T-helper 1 cell treated with Interleukin-12 subunit alpha and Interleukin-12 subunit beta and Interleukin-4 antibody, amounts not matched to agents 30 ng/mL and 1 ng/mL, for 36 hours (primary cell): ENCODE results near the gene PRKAG1. TPM values are rescaled to one million over a fixed set of nuclear protein-coding genes. Genes with fewer than 3 reads are reported as not detected.

Experiments used
- intact Hi-C: fragments of 100-400 bp; cut with micrococcal nuclease; formaldehyde crosslinking; loops from one replicate; pipeline ENCODE4 v1.15.1; 2024
- total RNA-seq: library from RNA; stranded (reverse); gene quantifications from 2 replicates; pipeline ENCODE4 v1.2.3, GENCODE V29; 2022

Gene PRKAG1
- total RNA-seq, 1 donor from 2014 or later, result 74.8 TPM

DNA sequence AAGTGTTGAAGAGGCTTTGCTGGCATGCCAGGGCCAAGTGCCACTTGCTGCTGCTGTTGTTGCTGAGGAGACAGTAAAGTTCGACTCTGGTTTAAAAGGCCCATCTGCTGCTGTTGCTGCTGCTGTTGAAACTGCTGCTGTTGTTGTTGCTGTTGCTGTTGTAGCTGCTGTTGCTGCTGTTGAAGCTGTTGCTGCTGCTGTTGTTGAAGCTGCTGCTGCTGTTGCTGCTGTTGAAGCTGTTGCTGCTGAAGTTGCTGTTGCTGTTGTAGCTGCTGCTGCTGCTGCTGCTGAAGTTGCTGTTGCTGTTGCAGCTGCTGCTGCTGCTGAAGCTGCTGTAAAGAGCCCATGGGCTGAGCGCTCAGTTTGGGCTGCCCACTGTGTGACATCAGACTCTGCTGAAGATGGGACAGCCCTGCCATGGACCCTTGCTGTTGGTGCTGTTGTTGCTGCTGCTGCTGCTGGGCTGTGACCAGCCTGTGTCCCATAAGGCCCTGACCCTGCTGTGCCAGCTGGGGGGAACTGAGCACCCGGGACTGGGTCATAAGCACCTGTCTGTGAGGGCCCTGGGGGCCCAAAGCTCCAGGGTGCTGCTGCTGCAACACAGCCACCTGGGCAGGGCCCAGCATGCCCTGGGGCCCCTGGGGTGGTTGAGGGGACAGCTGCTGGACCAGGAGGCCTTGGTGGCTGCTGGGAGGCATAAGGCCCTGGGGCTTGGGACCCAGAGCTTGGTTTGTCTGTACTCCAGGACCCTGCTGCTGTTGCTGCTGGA is 14.3 kb upstream of the PRKAG1 start:
- intact Hi-C loops, result no loop called here

DNA sequence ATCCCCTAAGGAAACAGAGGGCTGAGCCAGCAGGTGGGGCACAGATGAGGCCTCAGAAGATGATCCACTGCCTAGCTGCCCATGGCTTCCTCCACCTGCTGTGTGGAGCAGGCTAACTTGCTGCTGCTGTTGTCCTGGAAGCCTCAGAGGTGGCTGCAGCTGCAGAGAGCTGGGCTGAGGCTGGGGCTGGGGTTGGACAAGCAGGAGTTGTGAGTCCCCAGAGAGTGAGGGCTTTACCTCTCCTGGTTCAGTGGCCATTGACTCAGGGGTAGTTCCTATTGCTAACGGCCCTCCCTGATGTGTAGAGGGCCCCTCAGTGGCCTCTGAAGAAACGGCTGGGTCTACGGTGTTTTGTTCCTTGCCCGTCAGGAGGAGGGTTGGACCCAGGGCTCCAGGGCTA is 13.7 kb upstream of the PRKAG1 start:
- intact Hi-C loops, result no loop called here

DNA sequence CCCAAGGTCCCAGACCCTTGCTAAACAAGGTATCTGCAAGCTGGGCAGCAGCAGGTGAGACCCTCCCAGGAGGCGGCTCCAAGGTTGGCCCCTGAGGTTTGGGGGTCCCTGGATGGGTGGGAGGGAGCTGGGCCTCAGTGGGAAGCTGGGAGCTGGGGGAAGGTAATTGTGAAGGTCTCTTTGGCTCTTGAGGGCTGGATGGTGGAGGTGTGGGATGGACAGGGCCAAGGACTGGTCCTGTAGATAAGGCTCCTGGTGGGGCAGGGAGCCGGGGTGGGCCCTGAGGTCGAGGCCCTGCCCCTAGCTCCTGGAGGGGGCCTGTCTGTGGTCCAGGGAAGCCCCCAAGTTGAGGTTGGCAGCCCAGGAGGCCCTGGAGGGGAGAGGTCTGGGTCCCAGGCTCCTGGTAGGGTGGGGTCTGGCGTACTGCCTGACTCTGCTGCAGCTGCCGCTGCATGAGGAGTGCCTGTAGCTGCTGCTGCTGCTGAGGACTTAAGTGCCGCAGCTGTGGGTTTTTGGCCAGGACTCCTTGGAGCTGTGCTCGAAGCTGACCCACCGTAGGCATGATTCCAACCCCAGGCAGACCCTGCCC is 13.1 kb upstream of the PRKAG1 start:
- intact Hi-C loops, result no loop called here

DNA sequence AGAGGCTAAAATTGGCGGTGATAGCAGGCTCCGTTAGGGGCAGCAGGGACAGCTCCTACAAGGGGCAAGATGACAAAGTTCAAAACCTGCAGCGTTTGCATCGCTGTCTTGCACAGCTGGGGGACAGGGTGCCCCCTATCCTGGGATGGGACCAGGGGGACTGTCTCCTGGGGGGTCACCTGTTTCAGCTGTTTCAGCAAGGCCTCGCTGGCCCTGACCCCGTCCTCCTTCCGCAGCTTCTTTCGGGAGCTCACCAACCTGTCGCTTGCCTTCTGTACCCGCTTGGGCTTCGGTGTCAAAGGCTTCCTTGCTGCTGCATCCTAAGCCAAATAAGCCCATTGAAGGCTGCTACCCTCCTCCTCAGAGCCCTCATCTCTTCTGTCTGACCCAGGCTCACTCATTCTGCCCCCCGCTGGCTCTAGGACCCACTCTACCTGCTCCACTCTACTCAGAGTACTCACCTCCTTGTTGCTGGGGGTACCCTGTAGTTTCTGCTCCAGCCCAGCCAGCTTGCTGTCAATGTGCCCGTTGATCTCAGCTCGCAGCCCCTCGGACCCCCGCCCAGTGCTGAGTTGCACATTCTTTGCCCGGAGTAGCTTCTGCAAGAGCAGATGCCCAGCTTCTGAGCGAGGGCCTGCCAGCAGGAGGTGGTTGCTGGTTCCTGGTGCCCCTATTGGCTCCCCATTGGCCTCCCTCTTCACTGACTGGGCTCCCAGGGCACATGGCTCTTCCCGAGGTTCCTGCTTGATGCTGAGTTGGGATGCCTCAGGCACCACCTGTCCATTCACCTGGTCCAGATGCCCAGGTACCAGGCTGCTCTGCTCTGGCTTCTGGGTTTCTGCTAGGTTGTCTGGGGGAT is 12.4 kb upstream of the PRKAG1 start:
- intact Hi-C loops, result no loop called here

DNA sequence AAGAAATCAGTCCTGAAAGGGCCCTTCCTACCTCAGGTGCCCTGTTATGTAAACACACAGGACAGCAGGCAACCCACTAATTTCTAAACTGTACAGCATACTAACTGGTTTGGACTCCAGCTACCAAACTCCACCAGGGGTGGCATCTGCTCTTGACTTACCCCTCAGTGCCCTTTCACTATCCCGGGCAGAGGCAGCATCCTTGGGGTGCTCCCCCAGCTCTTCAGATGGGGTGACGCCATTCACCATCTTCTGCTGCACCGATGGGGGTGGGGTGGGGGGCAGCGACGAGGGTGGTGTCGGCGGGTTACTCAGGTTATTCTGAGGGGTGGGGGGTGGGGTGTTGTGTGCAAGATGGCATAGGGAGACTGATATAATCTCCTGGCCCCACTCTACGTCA is 11.5 kb upstream of the PRKAG1 start:
- intact Hi-C loops, result no loop called here

DNA sequence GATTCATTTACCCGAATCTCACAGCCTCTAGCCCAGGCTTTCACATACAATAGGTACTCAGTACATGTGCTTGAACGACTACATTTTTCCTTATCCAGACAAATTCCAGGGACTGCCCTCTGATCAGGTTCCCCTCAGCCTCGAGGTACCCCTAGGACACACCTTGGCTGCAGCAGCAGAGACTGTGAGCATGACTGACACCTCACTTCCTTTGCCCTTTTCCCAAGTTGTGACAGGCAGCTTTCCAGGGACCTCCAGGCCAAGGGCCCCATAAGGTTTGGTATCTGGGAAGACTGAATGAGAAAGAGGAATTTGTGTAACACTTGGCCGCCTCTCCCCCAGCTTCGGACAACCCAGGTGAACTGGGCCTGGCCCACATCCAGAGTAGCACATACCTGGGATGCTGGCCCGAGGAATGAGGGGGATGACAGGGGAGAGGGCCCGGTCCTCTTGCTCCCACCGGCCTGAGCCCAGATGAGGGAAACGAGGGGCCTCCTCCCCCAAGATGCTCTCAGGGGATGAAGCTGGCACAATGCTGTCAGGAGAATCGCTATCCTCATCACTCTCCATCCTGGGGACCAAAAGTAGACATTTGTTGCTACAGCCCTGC is 10.2 kb upstream of the PRKAG1 start:
- intact Hi-C loops, result no loop called here

DNA sequence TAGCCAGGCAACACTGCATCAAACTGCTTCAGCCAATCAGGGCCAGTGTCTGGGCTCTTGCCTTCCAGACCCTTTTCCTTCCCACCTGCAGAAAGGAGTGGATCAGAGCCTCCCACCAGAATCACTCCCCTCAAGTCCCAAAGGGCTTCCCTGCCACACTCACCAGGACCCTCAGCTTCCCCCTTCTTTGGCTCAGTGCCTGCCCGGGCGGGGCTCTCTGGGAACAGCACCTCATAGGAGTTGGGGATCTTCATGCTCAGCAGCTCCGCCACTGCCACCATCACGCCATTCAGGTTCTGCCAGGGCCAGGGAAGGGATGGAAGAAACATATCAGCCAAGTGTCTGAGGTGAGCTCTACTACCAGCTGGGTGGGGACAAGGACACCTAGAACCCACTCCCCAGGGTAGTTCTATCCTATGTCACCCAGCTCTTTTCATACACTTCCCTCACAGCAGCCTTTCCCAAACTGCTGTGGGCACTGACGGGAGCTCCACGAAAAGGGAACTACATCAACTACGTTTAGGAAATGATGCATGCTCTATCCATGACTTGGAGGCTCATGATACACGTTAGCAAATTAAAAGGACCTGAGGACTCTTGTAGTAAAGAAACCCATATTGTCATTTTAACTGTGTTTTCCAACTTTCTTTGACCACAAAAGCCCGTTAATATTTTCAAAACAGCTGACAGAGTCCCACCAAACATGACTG is 9.4 kb upstream of the PRKAG1 start:
- intact Hi-C loops, result no loop called here

DNA sequence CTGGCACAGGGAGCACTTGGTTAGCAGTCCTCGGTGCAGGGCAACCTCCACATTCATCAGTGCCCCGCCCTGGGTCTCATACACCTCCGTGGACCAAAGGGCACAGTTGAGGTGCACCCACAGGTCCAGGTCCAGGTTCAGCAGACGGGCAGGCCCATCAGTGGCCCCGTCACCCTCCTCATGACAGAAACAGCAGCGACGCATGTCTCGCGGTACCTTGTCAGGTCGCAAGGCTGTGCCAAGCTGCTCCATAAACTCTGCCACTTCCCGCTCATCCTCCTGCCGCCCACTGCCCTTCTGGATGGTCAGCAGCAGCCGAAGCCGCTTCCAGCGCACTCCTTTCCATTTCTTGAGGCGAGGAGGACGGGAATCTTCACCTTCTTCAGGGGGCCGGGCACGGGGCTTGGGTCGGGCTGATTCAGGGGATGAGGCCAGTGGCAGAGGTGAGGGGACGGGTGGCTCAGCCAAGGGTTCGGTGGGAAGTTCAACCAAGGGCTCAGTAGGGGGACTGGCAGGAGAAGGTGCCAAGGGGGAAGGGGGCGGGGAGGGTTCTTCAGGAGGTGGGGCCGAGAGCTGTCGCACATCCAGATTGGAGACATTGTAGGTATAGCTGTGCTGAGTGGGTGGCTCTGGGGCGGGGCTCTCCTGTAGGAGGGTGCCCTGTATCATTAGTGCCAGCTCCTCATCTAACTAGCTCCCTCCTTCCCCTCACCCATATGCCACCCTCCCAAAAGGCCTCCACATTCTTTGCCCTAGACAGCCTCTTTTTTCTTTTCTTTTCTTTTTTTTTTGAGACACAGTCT is 8.3 kb upstream of the PRKAG1 start:
- intact Hi-C loops, result no loop called here

DNA sequence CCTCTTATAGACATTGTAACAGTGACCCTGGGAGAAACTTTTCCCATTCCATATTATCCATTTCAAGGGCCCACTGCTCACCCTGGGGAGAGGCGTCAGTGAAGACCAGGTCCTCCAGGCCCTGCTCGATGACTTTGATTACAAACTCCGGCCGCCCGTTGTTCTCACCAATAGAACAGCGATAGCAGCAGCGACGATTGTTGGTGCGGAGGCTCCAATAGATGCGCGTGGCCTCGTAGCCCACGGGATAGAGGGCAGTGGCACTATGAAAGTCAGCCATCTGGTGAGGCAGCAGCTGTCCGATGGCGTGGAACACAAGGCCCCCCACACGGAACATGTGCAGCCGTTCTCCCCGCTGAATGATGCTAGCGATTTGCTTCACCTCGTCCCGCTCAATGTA is 7.5 kb upstream of the PRKAG1 start:
- intact Hi-C loops, result no loop called here

DNA sequence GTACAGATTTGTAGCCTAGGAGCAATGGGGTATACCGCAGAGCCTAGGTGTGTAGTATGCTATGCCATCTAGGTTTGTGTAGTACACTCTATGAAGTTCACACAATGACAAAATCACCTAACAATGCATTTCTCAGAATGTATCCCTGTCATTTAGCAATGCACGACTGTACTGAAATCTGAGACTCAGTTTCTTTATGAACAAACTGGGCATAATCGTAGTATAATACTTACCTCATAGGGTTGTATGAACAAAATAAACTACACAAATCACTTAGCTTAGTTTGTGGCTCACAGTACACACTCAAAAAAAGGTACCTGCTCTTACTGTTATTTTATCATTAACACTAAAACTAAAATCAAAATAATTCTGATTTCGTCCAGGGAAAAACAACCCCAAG is 6.9 kb upstream of the PRKAG1 start:
- intact Hi-C loops, result no loop called here

DNA sequence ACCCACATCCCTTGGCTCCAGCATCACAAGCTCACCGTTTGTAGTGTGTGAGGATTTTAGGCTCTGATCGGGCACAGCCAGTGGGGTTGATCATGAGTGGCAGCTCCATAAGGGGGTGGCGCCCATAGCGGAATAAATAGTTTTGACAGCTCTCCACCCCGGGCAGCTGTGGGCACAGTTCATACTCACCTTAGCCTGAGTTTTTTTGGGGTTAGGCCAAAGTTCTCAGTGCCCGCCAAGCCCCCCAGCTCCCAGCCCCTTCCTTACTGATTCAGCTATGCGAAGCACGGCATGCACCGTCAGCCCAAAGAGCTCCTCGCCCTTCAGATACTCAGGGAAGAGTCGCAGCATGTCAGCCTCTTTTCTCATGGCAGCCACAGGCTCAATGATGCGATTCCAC is 6.0 kb upstream of the PRKAG1 start:
- intact Hi-C loops, result no loop called here

DNA sequence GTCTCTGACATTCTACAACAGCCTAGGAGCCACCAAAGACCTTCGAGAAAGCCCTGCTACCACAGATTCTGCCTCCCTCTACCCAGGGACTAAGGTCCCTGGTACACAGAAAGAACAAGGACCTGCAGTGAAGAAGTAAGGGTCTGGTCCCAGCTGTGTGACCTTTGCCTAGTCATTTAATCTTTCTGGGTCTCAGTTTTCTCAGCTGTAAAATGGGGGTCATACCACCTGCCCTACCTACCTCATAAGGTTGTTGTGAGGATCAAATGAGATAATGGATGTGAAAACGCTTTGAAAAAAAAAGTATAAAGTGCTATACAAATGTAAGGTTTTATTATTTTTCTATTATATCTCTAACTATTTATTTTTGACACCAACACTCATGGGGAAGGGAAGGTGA is 5.2 kb upstream of the PRKAG1 start:
- intact Hi-C loops, result no loop called here

DNA sequence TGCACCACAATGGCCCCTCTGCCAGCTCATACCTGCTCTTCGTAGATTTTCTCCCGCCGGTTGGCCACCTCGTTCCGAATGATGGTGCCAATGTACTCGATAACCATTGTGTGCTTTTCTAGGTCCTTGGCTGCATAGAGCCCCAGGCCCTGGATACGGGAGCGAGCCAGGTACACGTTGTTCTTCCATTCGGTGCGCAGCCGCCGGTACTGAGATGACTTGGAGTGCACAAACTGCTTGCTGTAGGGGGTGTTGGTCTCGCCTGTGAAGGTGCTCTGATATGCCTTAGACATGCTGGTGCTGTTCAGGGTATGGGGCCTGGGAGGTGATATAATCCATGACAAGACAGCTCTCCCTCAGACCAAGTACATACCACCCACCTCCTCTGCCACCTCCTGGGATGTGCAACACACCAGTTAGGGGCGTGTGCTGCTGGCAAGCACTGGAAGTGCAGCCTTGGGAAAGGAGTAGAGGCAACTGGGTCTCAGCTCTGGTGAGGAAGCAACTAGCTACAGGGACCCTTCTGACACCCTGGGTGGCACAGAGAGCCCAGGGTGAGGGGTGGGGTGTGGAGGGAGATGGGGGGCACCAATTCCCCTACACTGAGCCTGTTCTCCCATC is 4.1 kb upstream of the PRKAG1 start:
- intact Hi-C loops, result no loop called here

DNA sequence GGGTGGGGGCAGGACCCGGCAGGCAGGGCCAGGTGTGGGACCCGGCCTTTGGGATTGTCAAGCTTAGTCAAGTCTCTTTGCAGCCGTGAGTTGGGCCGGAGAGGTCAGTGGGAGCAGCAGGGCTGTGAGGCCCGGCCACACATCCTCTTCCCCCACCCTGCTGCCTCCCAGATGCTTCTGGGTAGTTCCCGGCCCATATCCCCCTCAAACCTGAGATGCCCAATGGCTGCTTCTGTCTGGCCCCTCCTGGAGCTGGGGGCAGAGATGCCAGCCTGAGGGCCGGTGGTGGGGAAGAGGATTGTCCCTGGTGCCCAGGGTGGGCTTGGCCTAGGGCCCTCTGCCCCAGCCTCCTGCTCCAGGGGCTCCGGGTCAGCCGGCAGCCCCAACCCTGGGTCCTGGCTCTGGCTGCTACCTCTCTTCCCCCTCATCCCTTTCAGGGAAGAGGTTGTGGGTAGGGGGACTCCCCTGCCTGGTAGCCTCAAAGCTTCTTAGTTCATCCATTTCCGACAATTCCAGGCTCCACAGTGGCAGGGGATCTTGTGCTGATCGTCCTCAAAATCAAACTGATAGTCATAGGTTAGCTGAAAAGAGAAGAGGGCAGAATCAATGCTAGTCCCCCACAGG is 2.8 kb upstream of the PRKAG1 start:
- intact Hi-C loops, result no loop called here

DNA sequence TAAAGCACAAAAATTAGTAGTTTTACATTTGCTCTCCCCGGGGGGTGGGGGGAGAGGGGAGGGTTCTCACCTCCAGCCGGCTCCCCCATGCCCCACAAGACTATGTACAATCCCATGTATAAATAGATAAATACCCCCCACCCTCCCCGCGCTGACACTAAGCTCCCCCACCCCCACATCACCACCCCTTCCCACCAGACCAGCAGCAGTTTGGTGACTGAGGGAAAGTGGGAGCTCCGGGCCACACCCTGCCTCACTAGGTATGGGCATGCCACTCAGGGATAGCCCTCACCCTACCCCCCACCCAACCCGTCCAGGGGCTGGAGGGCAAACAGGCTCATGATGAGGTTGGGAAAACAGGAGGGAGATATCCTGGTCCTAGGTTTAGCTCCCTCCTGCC is 1.9 kb upstream of the PRKAG1 start:
- intact Hi-C loops, result no loop called here

DNA sequence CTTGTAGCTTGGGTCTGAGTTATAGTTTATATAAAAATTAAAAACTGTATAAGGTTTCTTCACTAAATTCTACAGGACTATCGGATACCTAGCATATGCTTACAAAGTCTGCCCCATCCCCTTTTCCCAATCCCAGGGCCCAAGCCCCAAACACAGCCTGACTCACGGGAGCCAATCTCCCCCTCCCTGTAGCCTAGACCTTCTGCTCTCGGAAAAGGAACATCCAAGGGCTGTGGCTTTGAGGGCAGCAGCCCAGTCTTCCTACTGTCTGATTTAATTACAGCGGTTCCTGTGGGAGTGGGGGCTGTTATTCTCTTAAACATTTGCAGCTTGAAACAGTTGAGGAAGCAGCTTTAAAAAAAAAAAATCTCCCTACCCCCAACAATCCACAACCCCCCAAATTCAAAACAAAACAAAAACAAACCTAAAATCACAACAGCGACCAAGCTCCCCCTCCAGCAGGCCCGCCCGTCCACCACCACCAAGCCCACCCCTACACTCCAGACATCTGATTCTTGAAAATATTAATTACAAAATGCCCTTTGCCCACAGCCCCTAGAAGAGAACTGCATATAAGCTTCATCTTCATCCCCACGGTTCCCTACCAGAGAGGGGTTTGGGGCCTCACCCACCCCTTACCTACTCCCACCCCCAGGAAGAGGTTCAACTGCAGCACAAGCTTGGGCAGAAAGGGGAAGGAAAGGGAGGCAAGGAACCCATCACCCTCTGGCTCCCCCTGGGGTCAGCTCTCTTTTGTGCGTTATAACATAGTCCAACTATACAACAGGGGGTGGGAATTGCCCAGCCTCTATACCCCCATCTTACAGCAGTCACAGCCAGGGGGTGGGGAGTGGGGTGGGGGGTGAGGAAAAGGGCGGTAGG is 1.1 kb upstream of the PRKAG1 start:
- intact Hi-C loops, result loop anchor here (1.0 to 5.0 kb wide), 4 partner anchors 246 to 723 kb away; partner anchors contain the start of genes CCNT1, MCRS1, TMBIM6 and TUBA1C

DNA sequence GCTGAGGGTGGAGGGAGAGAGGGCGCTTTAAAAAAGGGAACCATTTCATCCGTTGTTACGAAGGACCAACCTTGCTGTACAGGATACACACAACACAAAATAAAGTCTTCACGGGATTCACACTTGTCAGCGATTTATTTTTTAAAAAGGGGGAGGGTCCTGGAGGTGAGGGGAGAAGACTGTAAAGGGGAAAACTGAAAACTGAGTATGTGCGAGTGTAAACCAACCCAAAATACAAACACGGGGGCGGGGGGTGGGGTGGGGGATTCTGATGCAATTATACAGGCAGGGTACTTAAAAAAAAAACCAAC is 499 bp upstream of the PRKAG1 start:
- intact Hi-C loops, result loop anchor here (1.0 to 5.0 kb wide), 4 partner anchors 246 to 723 kb away; partner anchors contain the start of genes CCNT1, MCRS1, TMBIM6 and TUBA1C

DNA sequence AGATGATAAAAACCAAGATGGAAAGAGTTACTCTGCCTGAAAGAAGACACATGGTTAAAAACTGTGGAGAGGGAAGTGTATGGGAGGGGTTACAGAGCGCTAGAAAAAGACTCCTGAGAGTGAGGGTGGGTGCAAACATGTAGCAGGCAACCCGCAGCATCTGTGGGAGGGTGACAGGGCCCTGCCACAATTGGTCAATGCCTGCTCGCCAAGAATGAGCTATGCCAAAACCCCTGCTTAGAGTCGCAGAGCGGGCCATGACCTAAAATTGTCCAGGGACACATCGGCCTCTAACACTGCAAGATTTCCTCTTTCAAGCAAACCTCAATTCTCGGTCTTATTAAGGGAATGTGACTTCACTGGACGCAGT is 700 bp downstream of the PRKAG1 start:
- intact Hi-C loops, result loop anchor here (1.0 to 5.0 kb wide), 13 partner anchors 22 to 724 kb away; partner anchors contain the start of genes ARF3, CCNT1, KMT2D and LMBR1L
